DND-41 (cell line): Measurements from ENCODE around the gene PLA2G4B.

Source experiments
- ATAC-seq: fragments of 200-7000 bp; cut with Tn5 transposase; 3 replicates; pipeline ENCODE4 v1.9.1; 2021; ENCODE audit warnings: low read depth; ENCODE audit not compliant: insufficient read depth
- DNase-seq: peaks from one replicate; pipeline ENCODE4 v3.0.0-alpha.2; 2020
- H2AFZ ChIP-seq: 2 replicates; pipeline ENCODE4 v1.6.0; 2012; ENCODE audit warnings: low read depth, low read length
- H3K27ac ChIP-seq: 2 replicates; pipeline ENCODE4 v1.5.1; 2012; ENCODE audit warnings: low read length, inconsistent platforms
- H3K27me3 ChIP-seq: fragments of 200-600 bp; sonication (generic); 2 replicates; pipeline ENCODE4 v1.6.0; 2012; ENCODE audit warnings: low read length, mild to moderate bottlenecking, inconsistent platforms; ENCODE audit not compliant: insufficient read depth, poor library complexity
- H3K36me3 ChIP-seq: 2 replicates; pipeline ENCODE4 v1.5.1; 2012; ENCODE audit warnings: low read length, inconsistent platforms; ENCODE audit not compliant: insufficient read depth
- H3K4me1 ChIP-seq: 2 replicates; pipeline ENCODE4 v1.5.1; 2012; ENCODE audit warnings: mild to moderate bottlenecking, low read length; ENCODE audit not compliant: insufficient read depth
- H3K4me2 ChIP-seq: 2 replicates; pipeline ENCODE4 v1.6.0; 2012; ENCODE audit warnings: mild to moderate bottlenecking, moderate library complexity, low read length, inconsistent platforms; ENCODE audit not compliant: insufficient read depth
- H3K4me3 ChIP-seq, 2 experiments: fragments of 200-600 bp in 1 of 2; shearing (Covaris generic) in 1 of 2; 2 replicates each; pipeline ENCODE4 v1.5.1; 2012 to 2016; ENCODE audit warnings: inconsistent platforms in 2 of 2, low read length in 2 of 2, mild to moderate bottlenecking in 2 of 2, low read depth in 1 of 2, moderate library complexity in 1 of 2
- H3K79me2 ChIP-seq: 2 replicates; pipeline ENCODE4 v1.6.0; 2012; ENCODE audit warnings: low read length, inconsistent platforms; ENCODE audit not compliant: insufficient read depth
- H3K9ac ChIP-seq: 2 replicates; pipeline ENCODE4 v1.6.0; 2012; ENCODE audit warnings: low read depth, mild to moderate bottlenecking, inconsistent platforms, low read length, moderate library complexity
- H3K9me3 ChIP-seq: 2 replicates; pipeline ENCODE4 v1.5.1; 2012; ENCODE audit warnings: low read length, moderate library complexity, mild to moderate bottlenecking, inconsistent platforms; ENCODE audit not compliant: insufficient read depth, severe bottlenecking
- H4K20me1 ChIP-seq: 2 replicates; pipeline ENCODE4 v1.6.0; 2012; ENCODE audit warnings: low read length; ENCODE audit not compliant: insufficient read depth
- EZH2 ChIP-seq: IDR thresholded peaks from 3 replicates; pipeline ENCODE4 v1.6.1; 2012; ENCODE audit warnings: borderline replicate concordance, low read depth, mild to moderate bottlenecking, moderate library complexity, low read length, inconsistent platforms; ENCODE audit not compliant: severe bottlenecking
- TF ChIP-seq, protein P1 (sequence below): IDR thresholded peaks from 2 replicates; pipeline ENCODE4 v1.5.1; 2012; ENCODE audit warnings: borderline replicate concordance, low read length, moderate library complexity, mild to moderate bottlenecking; ENCODE audit not compliant: poor library complexity, severe bottlenecking; ENCODE audit errors: extremely low read depth

PLA2G4B gene

DNA sequence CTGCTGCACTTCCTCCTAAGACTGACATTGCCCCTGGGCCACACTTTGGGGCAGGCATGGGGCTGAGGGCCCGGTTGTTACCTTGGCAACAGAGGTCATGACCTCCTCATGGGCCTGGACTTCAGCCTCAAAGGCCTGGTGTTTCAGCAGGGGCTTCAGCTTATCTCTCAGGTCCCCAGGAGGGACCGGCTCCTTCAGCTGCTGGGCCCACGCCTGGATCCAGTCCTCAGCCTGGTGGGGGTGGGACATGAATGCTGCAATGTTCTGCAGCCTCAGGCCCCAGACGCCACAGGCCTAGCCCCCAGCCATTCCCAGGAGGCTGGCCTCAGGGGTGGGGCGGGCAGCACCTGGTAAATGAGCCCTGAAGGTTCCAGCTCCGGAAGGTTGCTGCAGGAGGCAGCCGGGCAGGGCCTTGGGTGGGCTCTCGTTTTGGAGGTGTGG, 27.6 kb downstream of the PLA2G4B start:
- H3K4me1 ChIP-seq, result no peaks in the 10 kb centered on the region
- no peaks in the 10 kb centered on the region for H3K27me3 ChIP-seq
- H2AFZ ChIP-seq, result no peak overlapping the region
- no peaks in the 10 kb centered on the region for H3K9me3 ChIP-seq
- DNase-seq, result no peak
- no peak for ATAC-seq
- no peak overlapping the region for H3K4me2 ChIP-seq
- no peak overlapping the region for H3K27ac ChIP-seq
- H3K36me3 ChIP-seq, result no peaks in the 10 kb centered on the region
- H3K4me3 ChIP-seq, result no peak overlapping the region
- TF ChIP-seq EZH2, result no peak
- H3K9ac ChIP-seq, result no peak overlapping the region
- H4K20me1 ChIP-seq, result no peaks in the 10 kb centered on the region
- no peaks in the 10 kb centered on the region for H3K79me2 ChIP-seq

DNA sequence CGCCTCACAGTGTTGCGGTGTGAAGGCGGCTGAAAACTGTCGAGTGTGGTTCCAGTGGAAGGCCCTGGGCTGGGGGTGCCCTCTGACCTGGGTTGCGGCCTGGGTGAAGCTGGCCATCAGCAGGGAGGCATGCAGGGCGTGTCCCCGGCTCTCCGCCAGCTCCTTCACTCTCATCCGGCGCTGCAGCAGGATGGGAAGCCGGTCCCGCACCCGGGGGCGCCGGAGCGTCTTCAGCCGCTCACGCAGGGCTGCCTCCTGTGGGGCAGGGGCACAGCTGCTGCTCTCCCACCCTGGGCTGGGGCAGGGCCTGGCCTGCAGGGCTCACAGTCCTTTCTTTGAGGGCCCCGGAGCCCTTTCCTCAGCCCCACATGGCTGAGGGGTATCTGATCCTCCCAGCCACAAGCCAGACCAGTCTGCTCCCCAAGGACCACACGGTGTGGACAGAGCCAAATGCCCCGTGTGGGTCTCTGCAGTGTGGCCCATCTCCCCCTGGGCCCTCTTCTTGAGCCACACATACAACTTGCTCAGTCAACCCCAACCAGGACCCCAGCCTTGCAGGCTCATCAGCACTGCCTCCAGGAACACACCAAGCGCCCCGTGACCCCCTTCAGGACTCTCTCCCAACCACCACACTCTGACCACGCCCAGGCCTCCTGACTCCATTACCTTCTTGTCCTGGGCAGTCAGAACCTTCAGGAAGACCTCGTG, 28.4 kb downstream of the PLA2G4B start:
- H3K79me2 ChIP-seq, result no peaks in the 10 kb centered on the region
- H3K9me3 ChIP-seq, result no peaks in the 10 kb centered on the region
- no peaks in the 10 kb centered on the region for H3K27me3 ChIP-seq
- no peak for DNase-seq
- H3K27ac ChIP-seq, result no peak overlapping the region
- no peak overlapping the region for H3K4me3 ChIP-seq
- H3K36me3 ChIP-seq, result no peaks in the 10 kb centered on the region
- no peak for ATAC-seq
- no peak overlapping the region for H3K9ac ChIP-seq
- H3K4me2 ChIP-seq, result no peak overlapping the region
- no peaks in the 10 kb centered on the region for H3K4me1 ChIP-seq
- TF ChIP-seq EZH2, result no peak
- no peaks in the 10 kb centered on the region for H4K20me1 ChIP-seq
- no peak overlapping the region for H2AFZ ChIP-seq

DNA sequence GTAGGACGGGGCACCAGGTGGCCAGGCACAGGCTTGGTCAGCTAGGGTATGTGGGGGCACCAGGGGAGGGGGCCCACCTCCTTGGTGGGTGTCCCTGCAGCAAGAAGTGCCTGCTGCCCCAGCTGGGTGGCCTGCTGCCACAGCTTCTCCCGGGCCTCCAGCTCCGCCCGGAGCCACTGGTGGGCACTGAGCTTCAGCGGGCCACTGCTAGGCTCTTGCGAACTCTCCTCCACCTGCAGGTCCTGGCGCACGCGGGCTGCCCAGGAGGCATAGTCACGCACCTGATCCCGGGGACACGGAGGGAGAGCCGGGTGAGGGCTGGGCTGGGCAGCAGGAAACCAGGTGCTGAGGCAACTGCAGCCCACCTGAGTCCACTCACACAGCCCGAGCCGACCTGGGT, 29.7 kb downstream of the PLA2G4B start:
- no peaks in the 10 kb centered on the region for H3K36me3 ChIP-seq
- no peak overlapping the region for H3K4me3 ChIP-seq
- H3K9ac ChIP-seq, result no peak overlapping the region
- TF ChIP-seq EZH2, result no peak
- TF ChIP-seq, protein P1, sequence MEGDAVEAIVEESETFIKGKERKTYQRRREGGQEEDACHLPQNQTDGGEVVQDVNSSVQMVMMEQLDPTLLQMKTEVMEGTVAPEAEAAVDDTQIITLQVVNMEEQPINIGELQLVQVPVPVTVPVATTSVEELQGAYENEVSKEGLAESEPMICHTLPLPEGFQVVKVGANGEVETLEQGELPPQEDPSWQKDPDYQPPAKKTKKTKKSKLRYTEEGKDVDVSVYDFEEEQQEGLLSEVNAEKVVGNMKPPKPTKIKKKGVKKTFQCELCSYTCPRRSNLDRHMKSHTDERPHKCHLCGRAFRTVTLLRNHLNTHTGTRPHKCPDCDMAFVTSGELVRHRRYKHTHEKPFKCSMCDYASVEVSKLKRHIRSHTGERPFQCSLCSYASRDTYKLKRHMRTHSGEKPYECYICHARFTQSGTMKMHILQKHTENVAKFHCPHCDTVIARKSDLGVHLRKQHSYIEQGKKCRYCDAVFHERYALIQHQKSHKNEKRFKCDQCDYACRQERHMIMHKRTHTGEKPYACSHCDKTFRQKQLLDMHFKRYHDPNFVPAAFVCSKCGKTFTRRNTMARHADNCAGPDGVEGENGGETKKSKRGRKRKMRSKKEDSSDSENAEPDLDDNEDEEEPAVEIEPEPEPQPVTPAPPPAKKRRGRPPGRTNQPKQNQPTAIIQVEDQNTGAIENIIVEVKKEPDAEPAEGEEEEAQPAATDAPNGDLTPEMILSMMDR, result no peak
- no peaks in the 10 kb centered on the region for H3K4me1 ChIP-seq
- no peak overlapping the region for H3K27ac ChIP-seq
- H4K20me1 ChIP-seq, result no peaks in the 10 kb centered on the region
- no peak overlapping the region for H3K4me2 ChIP-seq
- H3K79me2 ChIP-seq, result no peaks in the 10 kb centered on the region
- no peak overlapping the region for H2AFZ ChIP-seq
- no peaks in the 10 kb centered on the region for H3K9me3 ChIP-seq
- DNase-seq, result no peak
- no peaks in the 10 kb centered on the region for H3K27me3 ChIP-seq
- ATAC-seq, result no peak

DNA sequence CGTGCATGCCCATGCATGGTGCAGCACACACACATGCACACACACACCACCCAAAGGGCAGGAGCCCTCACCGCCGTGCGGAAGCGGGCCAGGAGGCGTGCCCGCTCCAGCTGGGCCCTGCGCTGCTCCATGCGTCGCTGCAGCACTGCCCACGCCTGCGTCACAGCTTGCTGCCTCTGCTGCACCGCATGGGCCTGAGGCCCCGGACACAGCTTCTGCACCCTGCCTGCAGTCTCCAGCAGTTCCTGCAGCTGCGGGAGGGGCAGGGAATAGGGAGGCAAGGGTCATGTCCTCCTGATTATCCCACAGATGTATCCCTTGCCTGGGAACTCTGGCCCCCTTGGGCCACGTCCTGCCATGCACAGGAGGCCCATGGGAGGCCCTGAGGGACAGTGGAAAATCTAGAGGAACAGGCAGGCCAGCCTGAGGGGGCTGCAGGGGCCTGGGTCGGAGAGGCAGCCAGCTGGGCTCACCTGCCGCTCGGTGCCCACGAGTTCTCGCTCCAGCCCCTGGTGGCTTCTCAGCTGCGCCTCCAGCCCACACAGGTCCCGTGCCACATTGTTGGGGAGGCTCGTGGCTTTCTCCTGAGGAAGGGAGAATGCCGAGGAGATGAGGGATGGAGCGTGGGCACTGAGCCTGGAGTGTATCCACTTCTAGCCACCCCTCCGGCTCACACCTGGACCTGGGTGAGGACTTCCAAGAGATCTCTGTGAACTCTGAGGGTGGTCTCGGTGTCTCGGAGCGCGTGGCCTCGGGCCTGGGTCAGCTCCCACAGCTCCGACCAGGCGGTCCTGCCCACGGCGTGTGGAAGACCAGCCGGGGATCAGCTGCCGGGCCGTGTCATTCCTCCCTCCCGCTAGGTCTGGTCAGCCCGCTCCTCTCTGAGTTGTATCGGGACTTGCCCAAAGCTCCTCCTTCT, 31.4 kb downstream of the PLA2G4B start:
- TF ChIP-seq, protein P1, result no peak
- TF ChIP-seq EZH2, result no peak
- Histone ChIP-seq H3K27me3 (no peaks in the 10 kb centered on the region), H2AFZ (no peak overlapping the region), H3K36me3 (no peaks in the 10 kb centered on the region), H3K9ac (no peak overlapping the region), H3K4me3 (no peak overlapping the region), H3K27ac (no peak overlapping the region), H3K4me2 (no peak overlapping the region), H3K9me3 (no peaks in the 10 kb centered on the region), H3K79me2 (no peaks in the 10 kb centered on the region), H4K20me1 (no peaks in the 10 kb centered on the region), H3K4me1 (no peaks in the 10 kb centered on the region)
- no peak for ATAC-seq
- DNase-seq, result no peak
